Body of pancreas (tissue), 4 donors: ENCODE results near the gene SMPD1.

ENCODE experiments used
- POLR2A ChIP-seq, 3 donors: fragments of 450-650 bp; IDR thresholded peaks; one replicate each; pipeline ENCODE4 v1.6.1; 2016; ENCODE audit warnings: antibody characterized with exemption in 3 of 3, mild to moderate bottlenecking in 2 of 3
- TF ChIP-seq, protein P1 (sequence below), 7 experiments: fragments of 450-650 bp in 4 of 7; fragments of 200-600 bp in 3 of 7; sonication (generic) in 3 of 7; IDR thresholded peaks; one replicate each; pipeline ENCODE4 v1.5.1; 2016 to 2019; ENCODE audit warnings: antibody characterized with exemption in 7 of 7

DNA sequence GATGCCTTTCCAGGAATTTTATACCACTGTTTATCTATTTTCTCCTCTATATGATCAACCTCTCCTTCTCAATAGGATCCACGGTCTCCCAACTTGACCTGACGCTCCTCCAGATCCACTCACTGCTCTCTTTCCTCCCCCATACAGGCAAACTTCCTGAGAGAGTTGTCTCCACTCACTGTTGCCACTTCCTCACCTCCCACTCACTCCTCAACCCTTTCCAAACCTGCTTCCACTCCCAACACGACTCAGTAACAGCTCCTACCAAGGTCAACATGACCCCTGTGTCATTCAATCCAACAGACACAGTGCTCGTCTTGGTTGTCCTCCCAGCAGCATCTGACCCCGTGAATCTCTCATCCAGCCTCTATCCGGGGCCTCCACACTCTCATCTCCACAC lies 25.5 kb downstream of the SMPD1 start:
- TF ChIP-seq, protein P1, sequence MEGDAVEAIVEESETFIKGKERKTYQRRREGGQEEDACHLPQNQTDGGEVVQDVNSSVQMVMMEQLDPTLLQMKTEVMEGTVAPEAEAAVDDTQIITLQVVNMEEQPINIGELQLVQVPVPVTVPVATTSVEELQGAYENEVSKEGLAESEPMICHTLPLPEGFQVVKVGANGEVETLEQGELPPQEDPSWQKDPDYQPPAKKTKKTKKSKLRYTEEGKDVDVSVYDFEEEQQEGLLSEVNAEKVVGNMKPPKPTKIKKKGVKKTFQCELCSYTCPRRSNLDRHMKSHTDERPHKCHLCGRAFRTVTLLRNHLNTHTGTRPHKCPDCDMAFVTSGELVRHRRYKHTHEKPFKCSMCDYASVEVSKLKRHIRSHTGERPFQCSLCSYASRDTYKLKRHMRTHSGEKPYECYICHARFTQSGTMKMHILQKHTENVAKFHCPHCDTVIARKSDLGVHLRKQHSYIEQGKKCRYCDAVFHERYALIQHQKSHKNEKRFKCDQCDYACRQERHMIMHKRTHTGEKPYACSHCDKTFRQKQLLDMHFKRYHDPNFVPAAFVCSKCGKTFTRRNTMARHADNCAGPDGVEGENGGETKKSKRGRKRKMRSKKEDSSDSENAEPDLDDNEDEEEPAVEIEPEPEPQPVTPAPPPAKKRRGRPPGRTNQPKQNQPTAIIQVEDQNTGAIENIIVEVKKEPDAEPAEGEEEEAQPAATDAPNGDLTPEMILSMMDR (IDR thresholded peaks at IDR 0.05), result no peak
- TF ChIP-seq POLR2A (IDR thresholded peaks at IDR 0.05), result no peak
